ENCODE results near the gene HOXC9. TPM values are rescaled to one million over a fixed set of nuclear protein-coding genes. Genes with fewer than 3 reads are reported as not detected.

The HOXC9 gene
- 12.9 to 13.9 TPM (median 13.4 TPM) in 5 replicates for total RNA-seq (2022; extraction: Qiagen RNA extraction)

GRCh38 chr12:54000116-54001114 lies at the start of gene HOXC9:
TSS of gene HOXC9 (plus strand) at chr12:54000161. CDS start at chr12:54000189, 28 bp downstream.

GRCh38 chr12:53954694-53955035 lies 45.3 kb upstream of the HOXC9 start, which contains the start of gene HOXC12:
TSS of gene HOXC12 (plus strand) at chr12:53954903. CDS start at chr12:53954930, 27 bp downstream.

GRCh38 chr12:53972722-53973235 lies 27.2 kb upstream of the HOXC9 start, which contains the start of gene HOXC11:
TSS of gene HOXC11 (plus strand) at chr12:53973126. CDS start at chr12:53973242, 116 bp downstream.

GRCh38 chr12:53974084-53975063 lies 25.6 kb upstream of the HOXC9 start, which contains the start of gene HOTAIR:
TSS of gene HOTAIR (minus strand) at chr12:53974954.

DNA sequence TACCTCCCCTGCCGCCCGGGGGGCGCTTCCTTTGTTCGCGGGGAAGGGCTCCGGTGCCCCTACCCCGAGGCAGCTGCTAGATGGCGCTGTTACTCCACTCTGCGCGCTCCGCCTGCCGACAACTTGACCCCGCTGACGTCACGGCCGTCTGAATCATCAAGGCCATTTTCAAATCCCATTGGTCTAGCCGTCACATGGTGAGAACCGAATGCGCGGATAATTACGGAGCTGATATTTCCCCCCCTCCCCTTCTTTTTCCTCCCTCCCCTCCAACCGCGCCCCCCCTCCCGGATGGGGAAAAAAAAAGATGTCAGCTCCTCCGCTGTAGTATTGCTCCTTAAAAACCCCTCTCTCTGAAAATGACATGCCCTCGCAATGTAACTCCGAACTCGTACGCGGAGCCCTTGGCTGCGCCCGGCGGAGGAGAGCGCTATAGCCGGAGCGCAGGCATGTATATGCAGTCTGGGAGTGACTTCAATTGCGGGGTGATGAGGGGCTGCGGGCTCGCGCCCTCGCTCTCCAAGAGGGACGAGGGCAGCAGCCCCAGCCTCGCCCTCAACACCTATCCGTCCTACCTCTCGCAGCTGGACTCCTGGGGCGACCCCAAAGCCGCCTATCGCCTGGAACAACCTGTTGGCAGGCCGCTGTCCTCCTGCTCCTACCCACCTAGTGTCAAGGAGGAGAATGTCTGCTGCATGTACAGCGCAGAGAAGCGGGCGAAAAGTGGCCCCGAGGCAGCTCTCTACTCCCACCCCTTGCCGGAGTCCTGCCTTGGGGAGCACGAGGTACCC lies 14.9 kb upstream of the HOXC9 start, which contains the start of gene HOXC10:
HOXC10 (plus strand) TSS at position 246 of the 791 bp plus-strand sequence; CDS start at position 360, 114 bp downstream.

GRCh38 chr12:54028314-54029201 lies 28.6 kb downstream of the HOXC9 start, which contains the start of gene HOXC6:
TSS of gene HOXC6 (plus strand) at chr12:54028440. CDS start at chr12:54028522, 82 bp downstream.

DNA sequence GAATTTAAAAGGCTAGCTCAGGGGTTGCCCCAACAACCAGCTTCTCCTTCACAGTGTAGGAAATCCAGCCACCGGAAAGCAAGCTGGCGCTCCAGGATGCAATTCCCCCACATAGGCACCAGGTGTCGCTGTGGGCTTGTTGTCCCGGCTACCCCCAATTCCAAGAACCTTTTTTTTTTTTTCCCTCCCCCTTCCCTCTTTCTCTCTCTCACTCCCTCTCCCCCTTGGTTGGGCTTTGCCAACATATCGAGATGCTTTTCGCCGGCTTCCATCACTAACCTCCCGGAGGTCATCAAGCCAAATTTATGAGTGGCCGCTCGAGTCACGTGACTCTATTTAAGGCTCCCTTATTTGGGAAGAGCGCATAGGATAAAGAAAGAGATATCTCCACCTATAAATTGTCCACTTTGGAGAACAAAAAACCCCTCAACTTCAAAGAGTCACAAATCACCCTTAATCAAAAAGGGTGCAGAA lies 32.7 kb downstream of the HOXC9 start, which contains the start of gene HOXC5:
HOXC5 (plus strand) TSS at position 424 of the 474 bp plus-strand sequence. CDS start 73 bp downstream, outside the sequence.

Other genes with a start within 250 kb of the HOXC9 start
- not detected in 5 replicates for gene CISTR, start 248.2 kb upstream of the HOXC9 start, total RNA-seq (2022; extraction: Qiagen RNA extraction)
- gene HOXC13, start 61.3 kb upstream of the HOXC9 start, total RNA-seq (2022; extraction: Qiagen RNA extraction): 21.9 to 37.4 TPM (median 26.0 TPM) in 5 replicates
- gene HOXC12, start 45.3 kb upstream of the HOXC9 start, total RNA-seq (2022; extraction: Qiagen RNA extraction): 0.03 TPM in 2 of 5 replicates, not detected in the others
- gene HOXC11, start 27.0 kb upstream of the HOXC9 start, total RNA-seq (2022; extraction: Qiagen RNA extraction): 0.59 to 0.85 TPM (median 0.80 TPM) in 5 replicates
- 0.06 to 0.29 TPM (median 0.12 TPM) in 5 replicates for gene HOTAIR, start 25.2 kb upstream of the HOXC9 start, total RNA-seq (2022; extraction: Qiagen RNA extraction)
- 2.2 to 3.3 TPM (median 3.0 TPM) in 5 replicates for gene HOXC10, start 15.0 kb upstream of the HOXC9 start, total RNA-seq (2022; extraction: Qiagen RNA extraction)
- gene HOXC8, start 8.8 kb downstream of the HOXC9 start, total RNA-seq (2022; extraction: Qiagen RNA extraction): 4.4 to 5.9 TPM (median 5.1 TPM) in 5 replicates
- 3.9 to 5.0 TPM (median 4.1 TPM) in 5 replicates for gene HOXC6, start 28.3 kb downstream of the HOXC9 start, total RNA-seq (2022; extraction: Qiagen RNA extraction)
- gene HOXC5, start 32.9 kb downstream of the HOXC9 start, total RNA-seq (2022; extraction: Qiagen RNA extraction): 0.63 to 1.0 TPM (median 0.91 TPM) in 5 replicates
- 2.0 to 3.3 TPM (median 2.6 TPM) in 5 replicates for gene HOXC4, start 53.7 kb downstream of the HOXC9 start, total RNA-seq (2022; extraction: Qiagen RNA extraction)
- gene SMUG1, start 188.8 kb downstream of the HOXC9 start, total RNA-seq (2022; extraction: Qiagen RNA extraction): 27.2 to 34.8 TPM (median 32.5 TPM) in 5 replicates